IMR-90 (cell line): ENCODE results near the gene PMP22. TPM values are rescaled to one million over a fixed set of nuclear protein-coding genes. Genes with fewer than 3 reads are reported as not detected.

Experiments used
- ATAC-seq: fragments of 200-7000 bp; cut with Tn5 transposase; 2 replicates; pipeline ENCODE4 v1.9.1; 2020; ENCODE audit warnings: low read depth, mild to moderate bottlenecking, moderate library complexity
- BruUV-seq: library from RNA; stranded (reverse); fragments of 400-500 nt; replicated peaks from 2 replicates; lab custom pipeline; 2021; lab: Mats Ljungman, UMichigan
- CTCF ChIA-PET: fragments of 300-600 bp; formaldehyde crosslinking; extraction: SDS; loops from one replicate; lab custom pipeline; 2021; ENCODE audit warnings: antibody characterized with exemption; lab: Yijun Ruan, JAX
- POLR2A ChIA-PET: fragments of 300-600 bp; sonication (Branson Sonifier 250); formaldehyde crosslinking; loops from one replicate; lab custom pipeline; 2022; ENCODE audit warnings: antibody characterized with exemption; ENCODE audit not compliant: unreplicated experiment; lab: Charles Lee
- DNase-seq: peaks from one replicate; pipeline ENCODE4 v3.0.0; 2013
- H2AFZ ChIP-seq: replicated peaks from 2 replicates; pipeline ENCODE3; 2013; ENCODE audit warnings: low read length, mild to moderate bottlenecking; ENCODE audit not compliant: poor library complexity
- H2AK5ac ChIP-seq: 2 replicates; pipeline ENCODE4 v1.6.1; 2013; ENCODE audit warnings: low read depth, low read length, inconsistent platforms
- H2AK9ac ChIP-seq: replicated peaks from 2 replicates; pipeline ENCODE3; 2013; ENCODE audit warnings: mild to moderate bottlenecking, low read depth, low read length, moderate library complexity; ENCODE audit not compliant: poor library complexity
- H2BK120ac ChIP-seq: 2 replicates; pipeline ENCODE4 v1.6.1; 2013; ENCODE audit warnings: low read depth, low read length, inconsistent platforms
- H2BK15ac ChIP-seq: 3 replicates; pipeline ENCODE4 v1.6.1; 2013; ENCODE audit warnings: low read depth, low read length, inconsistent platforms
- H2BK20ac ChIP-seq: 2 replicates; pipeline ENCODE4 v1.6.1; 2013; ENCODE audit warnings: low read depth, mild to moderate bottlenecking, inconsistent platforms, low read length, moderate library complexity
- H2BK5ac ChIP-seq: 2 replicates; pipeline ENCODE4 v1.6.1; 2013; ENCODE audit warnings: mild to moderate bottlenecking, low read depth, low read length, inconsistent platforms; ENCODE audit not compliant: poor library complexity, severe bottlenecking
- H3K14ac ChIP-seq: replicated peaks from 2 replicates; pipeline ENCODE4 v1.6.1; 2013; ENCODE audit warnings: low read depth, low read length, inconsistent platforms
- H3K18ac ChIP-seq: 2 replicates; pipeline ENCODE4 v1.6.1; 2013; ENCODE audit warnings: low read depth, low read length, control low read depth
- H3K23ac ChIP-seq: 2 replicates; pipeline ENCODE4 v1.6.1; 2013; ENCODE audit warnings: low read depth, low read length, inconsistent platforms
- H3K27ac ChIP-seq: 2 replicates; pipeline ENCODE4 v1.5.1; 2013; ENCODE audit warnings: mild to moderate bottlenecking, control low read depth, low read length; ENCODE audit not compliant: insufficient read depth
- H3K27me3 ChIP-seq: 2 replicates; pipeline ENCODE4 v1.6.1; 2013; ENCODE audit warnings: low read length; ENCODE audit not compliant: control insufficient read depth, insufficient read depth
- H3K36me3 ChIP-seq: 2 replicates; pipeline ENCODE4 v1.6.1; 2013; ENCODE audit warnings: low read length, mixed read lengths; ENCODE audit not compliant: control insufficient read depth, insufficient read depth
- H3K4ac ChIP-seq: 2 replicates; pipeline ENCODE4 v1.6.1; 2013; ENCODE audit warnings: low read depth, low read length, inconsistent platforms
- H3K4me1 ChIP-seq: 2 replicates; pipeline ENCODE4 v1.6.1; 2013; ENCODE audit warnings: low read length, mixed read lengths; ENCODE audit not compliant: control insufficient read depth, insufficient read depth
- H3K4me2 ChIP-seq: 2 replicates; pipeline ENCODE4 v1.6.1; 2013; ENCODE audit warnings: low read depth, mild to moderate bottlenecking, control low read depth, low read length, moderate library complexity
- H3K4me3 ChIP-seq: 2 replicates; pipeline ENCODE4 v1.5.1; 2013; ENCODE audit warnings: low read depth, mild to moderate bottlenecking, control low read depth, low read length, moderate library complexity; ENCODE audit not compliant: insufficient read depth
- H3K56ac ChIP-seq: 2 replicates; pipeline ENCODE4 v1.6.1; 2013; ENCODE audit warnings: low read length, inconsistent platforms; ENCODE audit not compliant: insufficient read depth; ENCODE audit errors: extremely low read depth
- H3K79me1 ChIP-seq, 2 experiments: 2 replicates each; pipeline ENCODE4 v1.6.1; 2013; ENCODE audit warnings: low read length in 2 of 2, inconsistent platforms in 1 of 2, low read depth in 1 of 2
- H3K9ac ChIP-seq: 2 replicates; pipeline ENCODE4 v1.6.1; 2013; ENCODE audit warnings: low read depth, low read length, control low read depth
- H3K9me1 ChIP-seq: 2 replicates; pipeline ENCODE4 v1.6.1; 2013; ENCODE audit warnings: low read length, inconsistent platforms; ENCODE audit not compliant: insufficient read depth
- H3K9me3 ChIP-seq: 2 replicates; pipeline ENCODE4 v1.6.1; 2013; ENCODE audit warnings: low read length; ENCODE audit not compliant: control insufficient read depth, insufficient read depth
- H4K20me1 ChIP-seq: 2 replicates; pipeline ENCODE4 v1.6.1; 2013; ENCODE audit warnings: low read length, inconsistent platforms; ENCODE audit not compliant: insufficient read depth
- H4K5ac ChIP-seq: 2 replicates; pipeline ENCODE4 v1.6.1; 2013; ENCODE audit warnings: mild to moderate bottlenecking, low read depth, low read length, control low read depth
- H4K8ac ChIP-seq, 2 experiments: 2 replicates each; pipeline ENCODE4 v1.6.1; 2013; ENCODE audit warnings: low read depth in 2 of 2, low read length in 2 of 2, control low read depth in 1 of 2, inconsistent platforms in 1 of 2
- H4K91ac ChIP-seq: 2 replicates; pipeline ENCODE4 v1.6.1; 2013; ENCODE audit warnings: low read depth, low read length, inconsistent platforms; ENCODE audit not compliant: insufficient read depth
- MAFK ChIP-seq: IDR thresholded peaks from 2 replicates; pipeline ENCODE4 v1.6.1; 2012; ENCODE audit warnings: low read depth, low read length, improper control_type of control experiment
- MAZ ChIP-seq: IDR thresholded peaks from 2 replicates; pipeline ENCODE4 v1.6.1; 2012; ENCODE audit warnings: low read depth, mild to moderate bottlenecking, low read length, improper control_type of control experiment, moderate library complexity, borderline replicate concordance
- MXI1 ChIP-seq: IDR thresholded peaks from 2 replicates; pipeline ENCODE4 v1.6.1; 2012; ENCODE audit warnings: low read depth, mild to moderate bottlenecking, low read length, moderate library complexity, borderline replicate concordance
- POLR2A ChIP-seq: IDR thresholded peaks from 2 replicates; pipeline ENCODE4 v1.6.1; 2012; ENCODE audit warnings: mild to moderate bottlenecking, low read depth, low read length
- RAD21 ChIP-seq: IDR thresholded peaks from 2 replicates; pipeline ENCODE4 v1.6.1; 2012; ENCODE audit warnings: low read length, improper control_type of control experiment
- RCOR1 ChIP-seq: IDR thresholded peaks from 2 replicates; pipeline ENCODE4 v1.6.1; 2012; ENCODE audit warnings: mild to moderate bottlenecking, low read length, improper control_type of control experiment; ENCODE audit not compliant: insufficient replicate concordance
- RFX5 ChIP-seq: IDR thresholded peaks from 2 replicates; pipeline ENCODE4 v1.8.0; 2012; ENCODE audit warnings: low read depth, mild to moderate bottlenecking, low read length, moderate library complexity
- USF2 ChIP-seq: fragments of 150-350 bp; IDR thresholded peaks from 2 replicates; pipeline ENCODE4 v1.6.1; 2017; ENCODE audit warnings: mild to moderate bottlenecking, antibody characterized with exemption, low read length, low read depth
- WGBS, 2 experiments: methylation state at CpG; one replicate each; pipeline versions ENCODE4 v1.1.5 to v1.1.7; 2013; ENCODE audit warnings: missing lambda C conversion rate in 2 of 2; ENCODE audit not compliant: insufficient read length in 1 of 2; ENCODE audit errors: extremely low coverage in 2 of 2; 5-methylcytosine and 5-hydroxymethylcytosine counted together
- dilution Hi-C: fragments of 300-500 bp; cut with HindIII; formaldehyde crosslinking; loops from one replicate; pipeline ENCODE4 v1.14.3; 2018; ENCODE audit warnings: low sequenced_read_pairs; ENCODE audit not compliant: unreplicated experiment
- in situ Hi-C: fragments of 300-500 bp; cut with MboI; formaldehyde crosslinking; loops from 3 replicates; pipeline ENCODE4 v1.14.3; 2019; ENCODE audit warnings: low sequenced_read_pairs, inconsistent platforms, mixed read lengths
- intact Hi-C: fragments of 100-400 bp; cut with micrococcal nuclease; formaldehyde crosslinking; loops from 2 replicates; pipeline ENCODE4 v1.10.0; 2022
- polyA plus RNA-seq, 3 experiments: library from polyadenylated mRNA; depleted of rRNA; stranded (reverse); fragments of >200 nt; gene quantifications; 2 replicates each; pipeline ENCODE4 v1.2.3, GENCODE V29; 2012; ENCODE audit warnings: low replicate concordance in 1 of 3
- total RNA-seq: library from RNA; depleted of rRNA; stranded (reverse); fragments of >200 nt; gene quantifications from 2 replicates; pipeline ENCODE4 v1.2.3, GENCODE V29; 2012

PMP22 gene
- total and polyA plus RNA-seq, 2 of the 4 experiments (the other 2 are of a cell fraction): 33.5 to 72.8 TPM

GRCh38 chr17:15308758-15309157 lies 43.6 kb upstream of the PMP22 start:
- no peak overlapping the region; the same call in 1 of the 2 replicates for H3K18ac ChIP-seq
- WGBS, 2 experiments: no CpG with 5 or more reads among the region's 7 CpGs
- TF ChIP-seq MAZ (no peak), MAFK (no peak), RCOR1 (no peak), RAD21 (no peak), RFX5 (no peak), MXI1 (no peak), USF2 (no peak), POLR2A (no peak)
- H3K4me2 ChIP-seq: no peak overlapping the region
- peaks cover 12% of the 10 kb centered on the region for H3K27me3 ChIP-seq
- CTCF ChIA-PET: no interaction called here
- H2AK9ac ChIP-seq: no peak overlapping the region
- no peak overlapping the region for H3K9ac ChIP-seq
- peak overlapping the region; percentile 56; the same call in 1 of the 3 replicates for H2BK15ac ChIP-seq
- H3K9me1 ChIP-seq: peaks cover 13% of the 10 kb centered on the region
- peak overlapping the region; percentile 39 for H2BK120ac ChIP-seq
- H3K14ac ChIP-seq: peak overlapping the region; percentile 67; the same call in 1 of the 2 replicates
- DNase-seq (no peak), ATAC-seq (no peak)
- no peak overlapping the region for H2BK5ac ChIP-seq
- no peaks in the 10 kb centered on the region for H3K79me1 ChIP-seq
- in situ Hi-C loops: no loop called here
- H4K91ac ChIP-seq: no peak overlapping the region
- peak overlapping the region; percentile 86 for H2AK5ac ChIP-seq
- POLR2A ChIA-PET: no interaction called here
- no peak overlapping the region; the same call in 1 of the 2 replicates for H4K5ac ChIP-seq
- H3K4me3 ChIP-seq: no peak overlapping the region
- no peak overlapping the region for H3K56ac ChIP-seq
- no peaks in the 10 kb centered on the region for H4K20me1 ChIP-seq
- peak overlapping the region; percentile 75 for H3K4ac ChIP-seq
- H3K23ac ChIP-seq: no peak overlapping the region
- dilution Hi-C loops: no loop called here
- H3K9me3 ChIP-seq: no peaks in the 10 kb centered on the region; the same call in 1 of the 2 replicates
- peak overlapping the region; percentile 40 for H2BK20ac ChIP-seq
- peaks cover 20% of the 10 kb centered on the region for H3K4me1 ChIP-seq
- intact Hi-C loops: no loop called here
- H4K8ac ChIP-seq: no peak overlapping the region; a peak in 1 of 4 replicates
- no TSS peak for BruUV-seq
- no peaks in the 10 kb centered on the region for H3K36me3 ChIP-seq
- H2AFZ ChIP-seq: no peak overlapping the region
- no peak overlapping the region; the same call in 1 of the 2 replicates for H3K27ac ChIP-seq
